ENCODE data around the gene PRKAG1.

PRKAG1 gene

GRCh38 chr12:49049566-49050224, 31.1 kb upstream of the PRKAG1 start:
- Histone ChIP-seq H3K9me3 (ENCODE audit: control insufficient read depth, low read length) (no peaks in the 10 kb centered on the region), H3K36me3 (ENCODE audit: control insufficient read depth, insufficient read depth, low read length) (peaks cover 98% of the 10 kb centered on the region), H3K4me3 (ENCODE audit: insufficient read depth, low read depth, low read length, poor library complexity, severe bottlenecking) (no peak overlapping the region), H3K27ac (ENCODE audit: insufficient read depth, low read length, poor library complexity, severe bottlenecking) (no peak overlapping the region), H3K4me1 (ENCODE audit: control insufficient read depth, insufficient read depth, low read length, poor library complexity, severe bottlenecking) (peaks cover 1% of the 10 kb centered on the region), H3K27me3 (replicated peaks; ENCODE audit: control insufficient read depth, insufficient read depth, low read length, poor library complexity, severe bottlenecking) (no peaks in the 10 kb centered on the region)
- DNase-seq, result no peak

GRCh38 chr12:49048953-49049352, 30.4 kb upstream of the PRKAG1 start:
- H3K9me3 ChIP-seq (ENCODE audit: control insufficient read depth, low read length), result no peaks in the 10 kb centered on the region
- no peak for DNase-seq
- peaks cover 98% of the 10 kb centered on the region for H3K36me3 ChIP-seq (ENCODE audit: control insufficient read depth, insufficient read depth, low read length)
- no peak overlapping the region for H3K4me3 ChIP-seq (ENCODE audit: insufficient read depth, low read depth, low read length, poor library complexity, severe bottlenecking)
- no peak overlapping the region for H3K27ac ChIP-seq (ENCODE audit: insufficient read depth, low read length, poor library complexity, severe bottlenecking)
- H3K4me1 ChIP-seq (ENCODE audit: control insufficient read depth, insufficient read depth, low read length, poor library complexity, severe bottlenecking), result peaks cover 2% of the 10 kb centered on the region
- H3K27me3 ChIP-seq (replicated peaks; ENCODE audit: control insufficient read depth, insufficient read depth, low read length, poor library complexity, severe bottlenecking), result no peaks in the 10 kb centered on the region

- DNase-seq, result no peak
- H3K27ac ChIP-seq (ENCODE audit: insufficient read depth, low read length, poor library complexity, severe bottlenecking), result no peak overlapping the region
- H3K4me3 ChIP-seq (ENCODE audit: insufficient read depth, low read depth, low read length, poor library complexity, severe bottlenecking), result no peak overlapping the region
- no peaks in the 10 kb centered on the region for H3K9me3 ChIP-seq (ENCODE audit: control insufficient read depth, low read length)
- H3K27me3 ChIP-seq (replicated peaks; ENCODE audit: control insufficient read depth, insufficient read depth, low read length, poor library complexity, severe bottlenecking), result no peaks in the 10 kb centered on the region
- peaks cover 98% of the 10 kb centered on the region for H3K36me3 ChIP-seq (ENCODE audit: control insufficient read depth, insufficient read depth, low read length)
- peaks cover 4% of the 10 kb centered on the region for H3K4me1 ChIP-seq (ENCODE audit: control insufficient read depth, insufficient read depth, low read length, poor library complexity, severe bottlenecking)
Measured at GRCh38 chr12:49046129-49046895, 27.7 kb upstream of the PRKAG1 start.

GRCh38 chr12:49044660-49045059, 26.1 kb upstream of the PRKAG1 start:
- H3K27me3 ChIP-seq (replicated peaks; ENCODE audit: control insufficient read depth, insufficient read depth, low read length, poor library complexity, severe bottlenecking), result no peaks in the 10 kb centered on the region
- peaks cover 98% of the 10 kb centered on the region for H3K36me3 ChIP-seq (ENCODE audit: control insufficient read depth, insufficient read depth, low read length)
- no peak overlapping the region for H3K4me3 ChIP-seq (ENCODE audit: insufficient read depth, low read depth, low read length, poor library complexity, severe bottlenecking)
- H3K27ac ChIP-seq (ENCODE audit: insufficient read depth, low read length, poor library complexity, severe bottlenecking), result no peak overlapping the region
- H3K4me1 ChIP-seq (ENCODE audit: control insufficient read depth, insufficient read depth, low read length, poor library complexity, severe bottlenecking), result peaks cover 4% of the 10 kb centered on the region
- no peaks in the 10 kb centered on the region for H3K9me3 ChIP-seq (ENCODE audit: control insufficient read depth, low read length)
- DNase-seq, result no peak

GRCh38 chr12:49043856-49044258, 25.3 kb upstream of the PRKAG1 start:
- H3K9me3 ChIP-seq (ENCODE audit: control insufficient read depth, low read length), result no peaks in the 10 kb centered on the region
- no peak overlapping the region for H3K4me3 ChIP-seq (ENCODE audit: insufficient read depth, low read depth, low read length, poor library complexity, severe bottlenecking)
- H3K36me3 ChIP-seq (ENCODE audit: control insufficient read depth, insufficient read depth, low read length), result peaks cover 98% of the 10 kb centered on the region
- H3K27ac ChIP-seq (ENCODE audit: insufficient read depth, low read length, poor library complexity, severe bottlenecking), result no peak overlapping the region
- H3K27me3 ChIP-seq (replicated peaks; ENCODE audit: control insufficient read depth, insufficient read depth, low read length, poor library complexity, severe bottlenecking), result no peaks in the 10 kb centered on the region
- DNase-seq, result peak; percentile 54 to 68 (median 68)
- peaks cover 4% of the 10 kb centered on the region for H3K4me1 ChIP-seq (ENCODE audit: control insufficient read depth, insufficient read depth, low read length, poor library complexity, severe bottlenecking)

- peaks cover 98% of the 10 kb centered on the region for H3K36me3 ChIP-seq (ENCODE audit: control insufficient read depth, insufficient read depth, low read length)
- no peaks in the 10 kb centered on the region for H3K27me3 ChIP-seq (replicated peaks; ENCODE audit: control insufficient read depth, insufficient read depth, low read length, poor library complexity, severe bottlenecking)
- no peak for DNase-seq
- no peak overlapping the region for H3K4me3 ChIP-seq (ENCODE audit: insufficient read depth, low read depth, low read length, poor library complexity, severe bottlenecking)
- peaks cover 4% of the 10 kb centered on the region for H3K4me1 ChIP-seq (ENCODE audit: control insufficient read depth, insufficient read depth, low read length, poor library complexity, severe bottlenecking)
- no peak overlapping the region for H3K27ac ChIP-seq (ENCODE audit: insufficient read depth, low read length, poor library complexity, severe bottlenecking)
- H3K9me3 ChIP-seq (ENCODE audit: control insufficient read depth, low read length), result no peaks in the 10 kb centered on the region
Measured at GRCh38 chr12:49043241-49043640, 24.7 kb upstream of the PRKAG1 start.

GRCh38 chr12:49041881-49042484, 23.4 kb upstream of the PRKAG1 start:
- peaks cover 4% of the 10 kb centered on the region for H3K4me1 ChIP-seq (ENCODE audit: control insufficient read depth, insufficient read depth, low read length, poor library complexity, severe bottlenecking)
- no peak overlapping the region for H3K4me3 ChIP-seq (ENCODE audit: insufficient read depth, low read depth, low read length, poor library complexity, severe bottlenecking)
- no peaks in the 10 kb centered on the region for H3K27me3 ChIP-seq (replicated peaks; ENCODE audit: control insufficient read depth, insufficient read depth, low read length, poor library complexity, severe bottlenecking)
- no peak overlapping the region for H3K27ac ChIP-seq (ENCODE audit: insufficient read depth, low read length, poor library complexity, severe bottlenecking)
- no peaks in the 10 kb centered on the region for H3K9me3 ChIP-seq (ENCODE audit: control insufficient read depth, low read length)
- peaks cover 98% of the 10 kb centered on the region for H3K36me3 ChIP-seq (ENCODE audit: control insufficient read depth, insufficient read depth, low read length)
- no peak for DNase-seq

- Histone ChIP-seq H3K27ac (ENCODE audit: insufficient read depth, low read length, poor library complexity, severe bottlenecking) (no peak overlapping the region), H3K36me3 (ENCODE audit: control insufficient read depth, insufficient read depth, low read length) (peaks cover 97% of the 10 kb centered on the region), H3K4me3 (ENCODE audit: insufficient read depth, low read depth, low read length, poor library complexity, severe bottlenecking) (no peak overlapping the region), H3K27me3 (replicated peaks; ENCODE audit: control insufficient read depth, insufficient read depth, low read length, poor library complexity, severe bottlenecking) (no peaks in the 10 kb centered on the region), H3K4me1 (ENCODE audit: control insufficient read depth, insufficient read depth, low read length, poor library complexity, severe bottlenecking) (peaks cover 4% of the 10 kb centered on the region), H3K9me3 (ENCODE audit: control insufficient read depth, low read length) (no peaks in the 10 kb centered on the region)
- no peak for DNase-seq
Measured at GRCh38 chr12:49041036-49041880, 22.7 kb upstream of the PRKAG1 start.

- Histone ChIP-seq H3K4me3 (ENCODE audit: insufficient read depth, low read depth, low read length, poor library complexity, severe bottlenecking) (no peak overlapping the region), H3K9me3 (ENCODE audit: control insufficient read depth, low read length) (no peaks in the 10 kb centered on the region), H3K27me3 (replicated peaks; ENCODE audit: control insufficient read depth, insufficient read depth, low read length, poor library complexity, severe bottlenecking) (no peaks in the 10 kb centered on the region), H3K27ac (ENCODE audit: insufficient read depth, low read length, poor library complexity, severe bottlenecking) (no peak overlapping the region), H3K36me3 (ENCODE audit: control insufficient read depth, insufficient read depth, low read length) (peaks cover 89% of the 10 kb centered on the region), H3K4me1 (ENCODE audit: control insufficient read depth, insufficient read depth, low read length, poor library complexity, severe bottlenecking) (peaks cover 4% of the 10 kb centered on the region)
- DNase-seq, result no peak
Measured at GRCh38 chr12:49040364-49040855, 21.8 kb upstream of the PRKAG1 start.

Data from effector memory CD4-positive, alpha-beta T cell (primary cell).